GM18526 (cell line): ENCODE results near the gene SYCP1.

Experiments
- POLR2A ChIP-seq: IDR thresholded peaks from 3 replicates; pipeline ENCODE4 v1.6.1; 2011; ENCODE audit not compliant: insufficient read length; ENCODE audit errors: extremely low read depth

The SYCP1 gene

GRCh38 chr1:115036814-115037507, 182.3 kb downstream of the SYCP1 start:
- no peak for TF ChIP-seq POLR2A

- no peak for TF ChIP-seq POLR2A
Measured at GRCh38 chr1:115040501-115040900, 185.8 kb downstream of the SYCP1 start.

GRCh38 chr1:115041654-115042053, 187.0 kb downstream of the SYCP1 start:
- TF ChIP-seq POLR2A = no peak
